Measurements from ENCODE around the gene CDH18. TPM values are rescaled to one million over a fixed set of nuclear protein-coding genes. Genes with fewer than 3 reads are reported as not detected.

Gene CDH18
- total RNA-seq, 1 experiment from 2014 or later: not detected

DNA sequence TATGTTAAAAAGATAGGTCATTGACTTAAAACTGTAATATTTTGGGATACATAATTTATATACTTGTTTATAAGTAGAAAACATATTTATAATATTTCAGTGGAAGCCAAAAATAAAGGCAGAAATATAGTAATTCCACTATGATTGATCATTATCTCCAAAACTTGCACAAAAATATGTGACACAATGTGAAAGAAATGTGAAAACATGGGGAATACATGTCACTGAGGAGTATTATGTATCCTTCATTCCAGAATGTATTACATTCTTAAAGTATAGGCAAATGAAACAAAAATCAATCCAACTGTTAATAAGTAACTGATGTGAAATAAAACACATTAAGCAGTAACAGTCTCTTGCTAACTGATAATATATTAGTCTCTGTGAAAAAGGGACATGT is 236.7 kb downstream of the CDH18 start:
- POLR2A ChIA-PET: no interaction called here
- intact Hi-C loops (cut with micrococcal nuclease): no loop called here
- no peak overlapping the region for H3K4me3 ChIP-seq (replicated peaks in 1 of 2; ENCODE audit: low read depth in 1 of 2, low read length in 2 of 2)

More for the DNA sequence above, 236.7 kb downstream of the CDH18 start:
- Histone ChIP-seq H3K9ac (ENCODE audit: low read length) (no peak overlapping the region), H2AFZ (ENCODE audit: low read depth, low read length, poor library complexity, severe bottlenecking) (no peak overlapping the region), H4K20me1 (ENCODE audit: insufficient read depth) (no peaks in the 10 kb centered on the region), H3K27ac (ENCODE audit: low read depth, low read length) (no peak overlapping the region), H3K9me3 (ENCODE audit: control insufficient read depth in 1 of 2, insufficient read depth in 1 of 2, low read depth in 1 of 2, low read length in 2 of 2) (peaks cover 12 to 19% of the 10 kb centered on the region in 2 experiments; a peak in 2 of 4 replicates), H3K9me2 (ENCODE audit: insufficient read depth) (no peaks in the 10 kb centered on the region), H3K79me2 (ENCODE audit: insufficient read depth, low read length) (no peaks in the 10 kb centered on the region), H3K4me1 (ENCODE audit: control insufficient read depth in 1 of 2, insufficient read depth in 2 of 2, low read length in 2 of 2) (no peaks in the 10 kb centered on the region), H3K27me3 (ENCODE audit: insufficient read depth, low read length) (no peaks in the 10 kb centered on the region), H3K36me3 (ENCODE audit: control insufficient read depth in 1 of 2, insufficient read depth in 2 of 2, low read length in 2 of 2) (no peaks in the 10 kb centered on the region), H3K4me2 (ENCODE audit: low read length) (no peak overlapping the region)
- RAD21 ChIA-PET (ENCODE audit: low non-redundant PET in 1 of 2, low total read pairs in 2 of 2, uncharacterized antibody in 2 of 2, unreplicated experiment in 2 of 2): no interaction called here
- ATAC-seq (no peak), DNase-seq (ENCODE audit: low read depth, low spot score) (no peak)
- CTCF ChIA-PET: no interaction called here
- no TSS peak for BruUV-seq (replicated peaks)
- no peak for TF ChIP-seq EGR1 (IDR thresholded peaks at IDR 0.05; ENCODE audit: low read depth)
- TF ChIP-seq, protein P1, sequence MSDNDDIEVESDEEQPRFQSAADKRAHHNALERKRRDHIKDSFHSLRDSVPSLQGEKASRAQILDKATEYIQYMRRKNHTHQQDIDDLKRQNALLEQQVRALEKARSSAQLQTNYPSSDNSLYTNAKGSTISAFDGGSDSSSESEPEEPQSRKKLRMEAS (IDR thresholded peaks at IDR 0.05): no peak
- TF ChIP-seq, protein P2, sequence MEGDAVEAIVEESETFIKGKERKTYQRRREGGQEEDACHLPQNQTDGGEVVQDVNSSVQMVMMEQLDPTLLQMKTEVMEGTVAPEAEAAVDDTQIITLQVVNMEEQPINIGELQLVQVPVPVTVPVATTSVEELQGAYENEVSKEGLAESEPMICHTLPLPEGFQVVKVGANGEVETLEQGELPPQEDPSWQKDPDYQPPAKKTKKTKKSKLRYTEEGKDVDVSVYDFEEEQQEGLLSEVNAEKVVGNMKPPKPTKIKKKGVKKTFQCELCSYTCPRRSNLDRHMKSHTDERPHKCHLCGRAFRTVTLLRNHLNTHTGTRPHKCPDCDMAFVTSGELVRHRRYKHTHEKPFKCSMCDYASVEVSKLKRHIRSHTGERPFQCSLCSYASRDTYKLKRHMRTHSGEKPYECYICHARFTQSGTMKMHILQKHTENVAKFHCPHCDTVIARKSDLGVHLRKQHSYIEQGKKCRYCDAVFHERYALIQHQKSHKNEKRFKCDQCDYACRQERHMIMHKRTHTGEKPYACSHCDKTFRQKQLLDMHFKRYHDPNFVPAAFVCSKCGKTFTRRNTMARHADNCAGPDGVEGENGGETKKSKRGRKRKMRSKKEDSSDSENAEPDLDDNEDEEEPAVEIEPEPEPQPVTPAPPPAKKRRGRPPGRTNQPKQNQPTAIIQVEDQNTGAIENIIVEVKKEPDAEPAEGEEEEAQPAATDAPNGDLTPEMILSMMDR (IDR thresholded peaks at IDR 0.05 in 2 of 3, conservative IDR thresholded peaks at IDR 0.05 in 1 of 3; ENCODE audit: borderline replicate concordance in 1 of 3, insufficient read depth in 1 of 3, low read depth in 2 of 3, low read length in 2 of 3): no peak
- TF ChIP-seq POLR2AphosphoS5 (IDR thresholded peaks at IDR 0.05; ENCODE audit: low read depth, low read length): no peak
- TF ChIP-seq, protein P3, sequence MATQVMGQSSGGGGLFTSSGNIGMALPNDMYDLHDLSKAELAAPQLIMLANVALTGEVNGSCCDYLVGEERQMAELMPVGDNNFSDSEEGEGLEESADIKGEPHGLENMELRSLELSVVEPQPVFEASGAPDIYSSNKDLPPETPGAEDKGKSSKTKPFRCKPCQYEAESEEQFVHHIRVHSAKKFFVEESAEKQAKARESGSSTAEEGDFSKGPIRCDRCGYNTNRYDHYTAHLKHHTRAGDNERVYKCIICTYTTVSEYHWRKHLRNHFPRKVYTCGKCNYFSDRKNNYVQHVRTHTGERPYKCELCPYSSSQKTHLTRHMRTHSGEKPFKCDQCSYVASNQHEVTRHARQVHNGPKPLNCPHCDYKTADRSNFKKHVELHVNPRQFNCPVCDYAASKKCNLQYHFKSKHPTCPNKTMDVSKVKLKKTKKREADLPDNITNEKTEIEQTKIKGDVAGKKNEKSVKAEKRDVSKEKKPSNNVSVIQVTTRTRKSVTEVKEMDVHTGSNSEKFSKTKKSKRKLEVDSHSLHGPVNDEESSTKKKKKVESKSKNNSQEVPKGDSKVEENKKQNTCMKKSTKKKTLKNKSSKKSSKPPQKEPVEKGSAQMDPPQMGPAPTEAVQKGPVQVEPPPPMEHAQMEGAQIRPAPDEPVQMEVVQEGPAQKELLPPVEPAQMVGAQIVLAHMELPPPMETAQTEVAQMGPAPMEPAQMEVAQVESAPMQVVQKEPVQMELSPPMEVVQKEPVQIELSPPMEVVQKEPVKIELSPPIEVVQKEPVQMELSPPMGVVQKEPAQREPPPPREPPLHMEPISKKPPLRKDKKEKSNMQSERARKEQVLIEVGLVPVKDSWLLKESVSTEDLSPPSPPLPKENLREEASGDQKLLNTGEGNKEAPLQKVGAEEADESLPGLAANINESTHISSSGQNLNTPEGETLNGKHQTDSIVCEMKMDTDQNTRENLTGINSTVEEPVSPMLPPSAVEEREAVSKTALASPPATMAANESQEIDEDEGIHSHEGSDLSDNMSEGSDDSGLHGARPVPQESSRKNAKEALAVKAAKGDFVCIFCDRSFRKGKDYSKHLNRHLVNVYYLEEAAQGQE (IDR thresholded peaks at IDR 0.05; ENCODE audit: low read depth): no peak
- TF ChIP-seq ZFX (IDR thresholded peaks at IDR 0.05): no peak
- no peak for TF ChIP-seq SRF (IDR thresholded peaks at IDR 0.05; ENCODE audit: low read depth)
- no peak for TF ChIP-seq YY1 (IDR thresholded peaks at IDR 0.05; ENCODE audit: extremely low read depth, insufficient replicate concordance, low read depth, low read length)
